Non-pigmented ciliary epithelial cell (primary cell): ENCODE measurements around the gene SS18.
"Not testable (repeated sequence)": the region's sequence is repeated elsewhere in the genome, so short reads cannot be mapped to it uniquely, and the experiment has no call there.

Source experiments
- DNase-seq: peaks from one replicate; pipeline ENCODE4 v3.0.0-alpha.2; 2010; ENCODE audit warnings: low read depth

SS18 gene

GRCh38 chr18:26090130-26091046 lies at the start of gene SS18:
TSS of gene SS18 (minus strand) at chr18:26090613. CDS start at chr18:26090569, 44 bp downstream.
- peak; percentile 67 for DNase-seq

GRCh38 chr18:26135548-26135947 lies 45.1 kb upstream of the SS18 start:
- DNase-seq: no peak

GRCh38 chr18:26134107-26134506 lies 43.7 kb upstream of the SS18 start:
- no peak for DNase-seq

GRCh38 chr18:26133652-26134051 lies 43.2 kb upstream of the SS18 start, which contains the start of gene PSMA8:
TSS of gene PSMA8 (plus strand) at chr18:26133869. CDS start at chr18:26133966, 97 bp downstream.
- DNase-seq: no peak

- not testable (repeated sequence) for DNase-seq
Measured at GRCh38 chr18:26128192-26128591, 37.8 kb upstream of the SS18 start.

- DNase-seq: no peak
Measured at GRCh38 chr18:26127786-26128185, 37.4 kb upstream of the SS18 start.

GRCh38 chr18:26121994-26122393 lies 31.6 kb upstream of the SS18 start:
- DNase-seq: not testable (repeated sequence)

- DNase-seq: no peak
Measured at GRCh38 chr18:26121476-26121875, 31.1 kb upstream of the SS18 start.

- DNase-seq: no peak
Measured at GRCh38 chr18:26119246-26119645, 28.8 kb upstream of the SS18 start.

GRCh38 chr18:26104035-26104434 lies 13.6 kb upstream of the SS18 start:
- no peak for DNase-seq

GRCh38 chr18:26103579-26103978 lies 13.2 kb upstream of the SS18 start:
- no peak for DNase-seq

GRCh38 chr18:26097563-26097962 lies 7.2 kb upstream of the SS18 start:
- DNase-seq: no peak

- no peak for DNase-seq
Measured at GRCh38 chr18:26096852-26097251, 6.4 kb upstream of the SS18 start.

GRCh38 chr18:26091047-26091630 lies 726 bp upstream of the SS18 start:
- DNase-seq: no peak

- no peak for DNase-seq
Measured at GRCh38 chr18:26089293-26090129, 902 bp downstream of the SS18 start.

GRCh38 chr18:26088487-26088886 lies 1.9 kb downstream of the SS18 start:
- no peak for DNase-seq

- DNase-seq: no peak
Measured at GRCh38 chr18:26086959-26087358, 3.5 kb downstream of the SS18 start.

- no peak for DNase-seq
Measured at GRCh38 chr18:26085056-26085455, 5.4 kb downstream of the SS18 start.

GRCh38 chr18:26083099-26083498 lies 7.3 kb downstream of the SS18 start:
- no peak for DNase-seq

GRCh38 chr18:26082475-26082874 lies 7.9 kb downstream of the SS18 start:
- no peak for DNase-seq

GRCh38 chr18:26074246-26074645 lies 16.2 kb downstream of the SS18 start:
- no peak for DNase-seq

GRCh38 chr18:26073758-26074157 lies 16.7 kb downstream of the SS18 start:
- DNase-seq: no peak
